Measurements from ENCODE around the gene ISG20L2. TPM values are rescaled to one million over a fixed set of nuclear protein-coding genes. Genes with fewer than 3 reads are reported as not detected.

ISG20L2 gene
- 18.2 and 25.9 TPM in 2 replicates for total RNA-seq

GRCh38 chr1:156728599-156729462 is at the start of gene ISG20L2:
Gene ISG20L2 (minus strand): TSS chr1:156728766. CDS start chr1:156727652, 1,114 bp downstream.

DNA sequence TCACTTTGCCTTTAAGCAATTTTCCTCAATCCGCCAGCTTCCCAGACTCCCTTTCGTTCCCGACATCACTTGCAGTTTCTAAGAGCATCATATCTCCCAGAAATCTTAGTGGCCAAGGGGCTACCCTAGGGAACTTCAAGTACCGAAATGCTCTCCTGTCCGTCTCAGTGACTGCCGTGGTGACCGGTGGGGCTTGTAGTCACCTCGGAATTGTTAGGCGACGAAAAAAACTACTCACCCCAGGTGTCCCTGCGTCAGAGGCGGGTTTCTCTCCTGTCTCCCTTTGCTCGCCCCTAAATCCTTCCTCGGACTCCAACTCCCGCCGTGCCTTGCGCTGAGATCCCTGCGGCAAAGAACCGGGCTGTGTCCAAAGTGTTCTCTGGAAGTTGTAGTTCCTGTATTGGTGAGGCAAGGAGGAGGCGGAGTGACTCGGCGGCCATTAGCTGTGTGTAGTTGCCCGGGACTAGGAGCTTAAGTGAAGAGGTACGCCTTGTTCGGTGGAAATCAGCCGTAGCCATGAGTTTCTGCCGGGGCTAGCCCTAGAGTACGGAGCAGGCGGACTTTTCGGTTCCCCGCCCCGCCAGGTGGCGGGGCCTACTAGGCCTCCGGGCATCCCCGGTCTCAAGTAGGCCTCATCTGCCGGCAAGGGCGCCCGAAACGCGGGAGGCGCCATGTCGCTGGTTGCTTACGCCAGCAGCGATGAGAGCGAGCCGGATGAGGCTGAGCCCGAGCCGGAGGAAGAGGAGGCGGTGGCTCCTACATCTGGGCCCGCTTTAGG is 38.7 kb upstream of the ISG20L2 start, which contains the start of gene PRCC:
Gene PRCC, plus strand, starts transcription at position 435 of the 778 bp plus-strand sequence. Its CDS starts 237 bp downstream, at position 672.

DNA sequence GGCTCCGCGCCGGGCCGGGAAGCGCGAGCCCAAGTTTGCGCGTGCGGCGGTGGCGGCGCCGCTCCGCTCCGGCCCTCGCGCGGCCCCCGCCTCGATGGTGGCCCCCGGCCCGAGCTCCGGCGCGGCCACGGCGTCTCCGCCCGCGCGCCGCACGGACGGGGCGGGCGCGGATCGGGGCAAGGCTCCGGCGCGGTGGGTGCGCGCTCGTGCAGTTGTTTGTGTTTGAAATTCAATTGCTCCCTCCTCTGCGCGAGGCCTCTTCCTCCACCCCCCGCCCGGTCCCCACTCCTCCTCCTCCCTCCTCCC is 22.8 kb upstream of the ISG20L2 start, which contains the start of gene HDGF:
Gene HDGF, minus strand, starts transcription at position 225 of the 306 bp plus-strand sequence. CDS start 246 bp downstream, outside the sequence.

DNA sequence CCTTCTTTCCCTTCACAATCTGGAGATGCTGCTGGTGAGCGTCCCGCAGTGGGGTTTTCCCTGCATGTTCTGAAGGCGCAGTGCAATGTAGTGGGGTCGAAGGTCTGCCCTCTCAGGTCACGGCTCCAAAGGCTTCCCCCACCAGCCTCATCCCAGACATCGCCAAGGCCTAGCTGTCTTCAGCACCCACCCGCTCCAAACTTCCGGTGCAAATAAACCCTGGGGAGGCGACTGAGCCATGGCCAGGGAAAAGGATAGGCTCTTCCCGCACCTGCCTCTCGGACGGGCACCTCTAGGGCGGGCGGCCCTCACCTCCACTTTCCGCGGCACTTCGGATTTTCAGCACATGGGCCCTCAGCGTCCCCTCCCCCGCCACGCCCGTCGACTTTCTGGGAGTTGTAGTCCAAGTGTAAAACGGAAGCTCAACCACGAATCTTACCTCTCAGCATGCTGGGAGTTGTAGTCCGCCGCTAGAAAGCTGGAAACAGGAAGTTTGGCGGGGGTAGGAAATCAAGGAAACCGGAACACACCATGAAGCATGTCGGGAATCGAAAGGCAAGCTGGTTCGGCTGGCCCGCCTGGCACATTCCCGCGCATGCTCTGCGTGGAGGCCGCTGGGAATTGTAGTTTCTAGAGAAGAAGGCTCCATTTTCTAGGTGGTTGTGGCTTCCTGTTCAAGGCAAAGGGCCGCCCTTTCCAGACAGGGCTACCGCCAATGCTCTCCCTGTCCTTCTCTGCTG is 12.3 kb upstream of the ISG20L2 start, which contains the start of gene MRPL24:
Gene MRPL24, minus strand, starts transcription at position 348 of the 740 bp plus-strand sequence. CDS start 2,384 bp downstream, outside the sequence.

GRCh38 chr1:156727926-156728598 is 504 bp downstream of the ISG20L2 start, which contains the start of gene METTL25B:
Gene METTL25B (plus strand): TSS chr1:156728469. CDS start chr1:156729105, 636 bp downstream.

DNA sequence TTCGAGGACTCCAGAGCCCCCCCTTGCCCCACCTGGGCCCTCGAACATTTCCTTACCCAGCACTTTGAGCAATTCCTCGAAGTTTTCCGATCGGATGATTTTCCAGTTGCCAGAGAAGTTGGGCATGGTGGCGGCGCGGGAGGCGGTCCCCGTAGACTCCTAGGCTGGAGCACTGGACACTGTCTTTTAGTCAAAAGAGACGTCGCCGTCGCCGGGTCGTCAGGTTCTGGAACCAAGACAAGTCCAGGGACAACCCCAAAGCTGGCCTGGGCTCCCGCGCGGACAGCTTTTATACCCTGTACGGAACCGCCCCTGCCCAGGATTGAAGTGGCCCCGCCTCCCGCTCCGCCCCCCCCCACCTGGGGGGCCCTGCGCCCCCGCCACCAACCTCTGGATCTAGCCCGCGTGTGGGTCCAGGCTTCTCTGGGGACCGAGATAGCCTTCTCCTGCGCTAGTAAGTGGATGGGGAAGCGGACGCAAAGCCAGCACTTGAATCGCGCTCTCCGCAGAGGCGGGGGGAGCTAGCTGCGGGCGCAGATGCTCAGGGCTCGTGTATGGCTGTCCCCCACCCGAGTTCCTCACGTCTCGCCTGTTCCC is 23.1 kb downstream of the ISG20L2 start, which contains the start of gene CRABP2:
Gene CRABP2, minus strand, starts transcription at position 263 of the 597 bp plus-strand sequence. Its CDS starts 137 bp downstream, at position 126.

DNA sequence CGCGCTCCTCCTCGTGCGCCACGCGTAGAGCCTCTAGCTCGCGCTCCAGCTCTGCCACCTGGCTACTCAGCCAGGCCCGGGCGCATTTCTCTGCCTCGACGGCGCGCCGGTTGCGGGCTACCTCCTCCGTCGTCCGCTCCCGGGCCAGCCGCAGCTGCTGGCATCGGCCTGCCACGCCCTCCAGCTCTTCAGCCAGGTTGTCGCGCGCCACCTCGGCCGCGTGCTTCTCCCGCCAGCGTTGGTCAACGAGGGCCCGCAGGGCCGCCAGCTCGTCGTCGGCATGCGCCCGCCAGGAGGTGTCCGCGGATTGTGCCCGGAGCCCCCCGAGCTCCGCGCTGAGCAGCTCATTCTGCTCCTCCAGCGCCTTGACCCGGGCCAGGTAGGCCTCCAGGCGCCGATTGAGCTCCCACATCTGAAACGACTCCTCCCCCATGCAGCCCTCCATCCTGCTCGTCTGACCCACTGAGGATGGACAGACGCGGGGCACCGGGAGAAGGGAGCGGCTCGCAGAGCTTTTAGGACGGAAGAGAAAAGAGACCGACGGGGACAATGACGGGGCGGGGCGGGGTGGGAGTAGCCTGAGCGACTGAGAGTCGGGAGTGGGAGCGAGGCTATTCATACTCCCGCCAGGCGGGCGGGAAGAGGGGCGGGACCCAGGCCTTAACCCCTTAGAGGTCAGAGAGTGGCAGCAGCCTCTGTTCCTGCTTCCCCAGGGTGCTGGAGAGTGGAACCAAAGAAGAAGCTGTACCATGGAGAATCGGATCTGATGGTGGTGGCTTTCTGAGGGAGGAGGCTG is 51.5 kb downstream of the ISG20L2 start, which contains the start of gene NES:
Gene NES, minus strand, starts transcription at position 588 of the 796 bp plus-strand sequence. Its CDS starts 143 bp downstream, at position 445.

Other genes with a start within 250 kb of the ISG20L2 start
- gene MEF2D, start 228.0 kb downstream of the ISG20L2 start, total RNA-seq, result 23.2 and 29.8 TPM in 2 replicates
- gene IQGAP3, start 156.2 kb downstream of the ISG20L2 start, total RNA-seq, result 0.88 and 62.7 TPM in 2 replicates
- not detected in 2 replicates for gene TTC24, start 149.0 kb downstream of the ISG20L2 start, total RNA-seq
- gene NAXE, start 137.0 kb downstream of the ISG20L2 start, total RNA-seq, result 41.8 and 56.4 TPM in 2 replicates
- 14.7 and 17.8 TPM in 2 replicates for gene GPATCH4, start 127.3 kb downstream of the ISG20L2 start, total RNA-seq
- not detected in 2 replicates for gene HAPLN2, start 109.4 kb downstream of the ISG20L2 start, total RNA-seq
- not detected in 2 replicates for gene BCAN, start 86.6 kb downstream of the ISG20L2 start, total RNA-seq
- 2.0 and 69.7 TPM in 2 replicates for gene NES, start 51.4 kb downstream of the ISG20L2 start, total RNA-seq
- 1.7 and 12.7 TPM in 2 replicates for gene CRABP2, start 23.2 kb downstream of the ISG20L2 start, total RNA-seq
- gene METTL25B, start 297 bp downstream of the ISG20L2 start, total RNA-seq, result 6.7 and 10.1 TPM in 2 replicates
- 20.6 and 37.7 TPM in 2 replicates for gene MRPL24, start 12.3 kb upstream of the ISG20L2 start, total RNA-seq
- 225 and 327 TPM in 2 replicates for gene HDGF, start 22.9 kb upstream of the ISG20L2 start, total RNA-seq
- gene PRCC, start 38.8 kb upstream of the ISG20L2 start, total RNA-seq, result 26.5 and 31.5 TPM in 2 replicates
- gene SH2D2A, start 88.1 kb upstream of the ISG20L2 start, total RNA-seq, result 0.14 TPM in 1 of 2 replicates, not detected in the other
- not detected in 2 replicates for gene INSRR, start 130.4 kb upstream of the ISG20L2 start, total RNA-seq
- not detected in 2 replicates for gene NTRK1, start 132.1 kb upstream of the ISG20L2 start, total RNA-seq
- 10.1 and 16.2 TPM in 2 replicates for gene PEAR1, start 165.0 kb upstream of the ISG20L2 start, total RNA-seq
- gene LRRC71, start 191.9 kb upstream of the ISG20L2 start, total RNA-seq, result 0.14 TPM in 1 of 2 replicates, not detected in the other

Data from placental pericyte (primary cell).